Heart right ventricle (tissue), 16 donors: ENCODE data around the gene UTS2. TPM values are rescaled to one million over a fixed set of nuclear protein-coding genes. Genes with fewer than 3 reads are reported as not detected.

ENCODE experiments used
- ATAC-seq, 8 donors: fragments of 200-7000 bp; cut with Tn5 transposase; one replicate each; pipeline ENCODE4 v1.9.1; 2020; ENCODE audit warnings: mild to moderate bottlenecking in 8 of 8, moderate library complexity in 8 of 8, moderate number of reproducible peaks in 1 of 8
- DNase-seq, 2 donors: peaks; one replicate each; pipeline ENCODE4 v3.0.0-alpha.2; 2020
- H3K27ac ChIP-seq, 10 donors: fragments of 200-600 bp; sonication (generic) in 2 of 10; one replicate each; pipeline versions ENCODE4 v1.5.0 to v1.8.0; 2020 to 2022; ENCODE audit warnings: mild to moderate bottlenecking in 3 of 10
- H3K27me3 ChIP-seq, 7 donors: fragments of 200-600 bp; one replicate each; pipeline ENCODE4 v1.8.0; 2021 to 2022; ENCODE audit warnings: mild to moderate bottlenecking in 2 of 7
- H3K36me3 ChIP-seq, 9 donors: fragments of 200-600 bp; sonication (generic) in 1 of 9; one replicate each; pipeline versions ENCODE4 v1.5.0 to v1.8.0; 2020 to 2022; ENCODE audit warnings: mild to moderate bottlenecking in 2 of 9
- H3K4me1 ChIP-seq, 9 donors: fragments of 200-600 bp; sonication (generic) in 1 of 9; one replicate each; pipeline versions ENCODE4 v1.5.0 to v1.8.0; 2020 to 2022; ENCODE audit warnings: mild to moderate bottlenecking in 4 of 9
- H3K4me3 ChIP-seq, 10 donors: fragments of 200-600 bp; sonication (generic) in 2 of 10; one replicate each; pipeline versions ENCODE4 v1.5.0 to v1.8.0; 2020 to 2022; ENCODE audit warnings: mild to moderate bottlenecking in 7 of 10, moderate library complexity in 2 of 10
- H3K9me3 ChIP-seq, 11 donors: fragments of 200-600 bp in 10 of 11; sonication (generic) in 2 of 11; one replicate each; pipeline versions ENCODE4 v1.5.0 to v1.8.0; 2013 to 2022; ENCODE audit warnings: mild to moderate bottlenecking in 2 of 11, control low read depth in 1 of 11, moderate library complexity in 1 of 11
- WGBS, 2 donors: extraction: QIAGEN DNeasy Blood & Tissue Kit; methylation state at CpG; one replicate each; pipeline ENCODE4 v1.1.7; 2013; ENCODE audit warnings: inconsistent platforms in 1 of 2; 5-methylcytosine and 5-hydroxymethylcytosine counted together
- intact Hi-C, 10 donors: fragments of 100-400 bp; cut with DNase I; formaldehyde crosslinking; loops; one replicate each; pipeline versions ENCODE4 v1.11.1 to v1.14.2; 2022
- polyA plus RNA-seq, 2 donors: library from polyadenylated mRNA; stranded (reverse); fragments of 200-250 nt; gene quantifications; one replicate each; pipeline ENCODE4 v1.2.3, GENCODE V29; 2013
- total RNA-seq, 10 donors: library from RNA; stranded (reverse); fragmentation: NEBNext Ultra II Directional in 3 of 10; extraction: Animal tissue kit (Norgen Biotek cat#: 25700) in 3 of 10; gene quantifications; one replicate each; pipeline versions ENCODE4 v1.2.1 to v1.2.4, GENCODE V29; 2021 to 2023
- TF ChIP-seq, protein P1 (sequence below), 9 donors: fragments of 200-600 bp; sonication (generic) in 2 of 9; IDR thresholded peaks; one replicate each; pipeline versions ENCODE4 v1.5.0 to v1.8.0; 2021 to 2022; ENCODE audit warnings: antibody characterized with exemption in 9 of 9, mild to moderate bottlenecking in 5 of 9, moderate library complexity in 1 of 9
- donor health status: Arrhythmogenic right ventricular cardiomyopathy.
- donor health status: ischemic (EF 13 %, LVEDD 7.1; RV severe dilation, severe dysfunction).
- donor health status: healthy with polysubstance abuse.
- donor health status: DM: no; HTN: yes; CAD: no.
- donor health status: DM: no; HTN: no; CAD: no.
- donor health status: ischemic (EF 25% LVEDD 6.9; RV normal size, moderate dysfunction).
- donor health status: ischemic (EF 25% LVEDD 5.7; RV mildly dilated, moderate dysfunction).
- donor health status: healthy.
- donor health status: DM: yes; HTN: yes; CAD: no.
- donor health status: Ischemic cardiomyopathy.
- donor health status: ischemic (EF 35%, LVEDD 5.7; RV mildly dilated, moderate dysfunction).
- donor health status: nonischemic (EF 11% LVEDD 7.7; RV severe dilation, severe dysfunction).
- donor health status: DM: yes; HTN: yes; CAD: no.
- donor health status: PGD.
- donor health status: ischemic (EF 29% LVEDD 5.4; RV normal size, mild dysfunction).
- donor health status: nonischemic (EF 23%, LVEDD 6.1; RV moderate dilation, normal function).

The UTS2 gene
- total and polyA plus RNA-seq, 12 donors = 0.16 TPM; not detected in 11

- Histone ChIP-seq H3K27me3 (peaks cover 0 to 57% (median 38%) of the 10 kb centered on the region in 7 donors), H3K27ac (no peak overlapping the region), H3K4me3 (no peak overlapping the region), H3K36me3 (no peaks in the 10 kb centered on the region), H3K9me3 (no peaks in the 10 kb centered on the region), H3K4me1 (no peaks in the 10 kb centered on the region)
- DNase-seq = no peak
- TF ChIP-seq, protein P1, sequence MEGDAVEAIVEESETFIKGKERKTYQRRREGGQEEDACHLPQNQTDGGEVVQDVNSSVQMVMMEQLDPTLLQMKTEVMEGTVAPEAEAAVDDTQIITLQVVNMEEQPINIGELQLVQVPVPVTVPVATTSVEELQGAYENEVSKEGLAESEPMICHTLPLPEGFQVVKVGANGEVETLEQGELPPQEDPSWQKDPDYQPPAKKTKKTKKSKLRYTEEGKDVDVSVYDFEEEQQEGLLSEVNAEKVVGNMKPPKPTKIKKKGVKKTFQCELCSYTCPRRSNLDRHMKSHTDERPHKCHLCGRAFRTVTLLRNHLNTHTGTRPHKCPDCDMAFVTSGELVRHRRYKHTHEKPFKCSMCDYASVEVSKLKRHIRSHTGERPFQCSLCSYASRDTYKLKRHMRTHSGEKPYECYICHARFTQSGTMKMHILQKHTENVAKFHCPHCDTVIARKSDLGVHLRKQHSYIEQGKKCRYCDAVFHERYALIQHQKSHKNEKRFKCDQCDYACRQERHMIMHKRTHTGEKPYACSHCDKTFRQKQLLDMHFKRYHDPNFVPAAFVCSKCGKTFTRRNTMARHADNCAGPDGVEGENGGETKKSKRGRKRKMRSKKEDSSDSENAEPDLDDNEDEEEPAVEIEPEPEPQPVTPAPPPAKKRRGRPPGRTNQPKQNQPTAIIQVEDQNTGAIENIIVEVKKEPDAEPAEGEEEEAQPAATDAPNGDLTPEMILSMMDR (IDR thresholded peaks at IDR 0.05) = no peak
- WGBS, 2 donors = 65 to 68% methylated on average over 7 of the region's 7 CpGs
- intact Hi-C loops = no loop called here
- no peak for ATAC-seq
These were observed 33.5 kb upstream of the UTS2 start for GRCh38 chr1:7886405-7886745.

DNA sequence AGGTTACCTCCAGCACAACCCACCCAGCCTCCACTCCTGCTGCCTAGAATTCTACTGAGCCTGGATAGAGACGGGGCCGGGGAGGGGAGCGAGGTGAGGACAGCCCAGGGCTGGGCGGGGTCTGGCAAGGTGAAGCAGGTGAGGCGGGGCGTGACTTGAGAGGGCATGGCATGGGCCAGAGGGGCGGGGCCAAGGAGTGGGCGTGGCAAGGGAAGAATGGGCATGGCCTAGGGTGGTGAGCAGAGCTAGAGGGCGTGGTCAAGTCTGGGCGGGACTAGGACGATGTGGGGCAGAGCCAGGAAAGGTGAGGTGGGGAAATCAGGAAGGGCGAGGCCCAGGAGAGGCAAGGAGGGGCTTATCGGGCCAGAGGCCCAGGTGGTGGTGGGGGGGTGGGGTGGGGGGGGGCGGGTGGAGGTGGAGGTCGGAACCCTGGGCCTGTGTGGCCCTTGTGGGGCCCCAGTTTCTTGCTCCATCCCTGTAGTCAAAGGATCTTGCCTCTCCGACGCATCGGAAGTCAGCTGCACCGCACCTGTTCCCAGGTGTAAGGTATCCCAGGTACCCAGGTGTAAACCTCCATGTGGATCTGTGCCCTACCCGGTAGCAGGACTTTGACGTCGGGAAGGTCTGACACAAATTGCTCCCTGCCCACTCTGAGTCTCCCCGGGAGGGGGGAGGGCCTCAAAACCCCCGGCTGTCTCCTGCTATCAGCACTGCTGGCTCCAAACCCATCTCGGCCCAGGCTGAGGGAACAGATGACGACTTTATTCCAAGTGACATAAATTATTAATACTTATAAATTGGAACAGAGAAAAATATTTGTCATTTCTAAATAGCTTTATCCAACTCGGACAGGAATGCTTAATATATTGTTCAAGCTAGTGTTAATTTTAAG lies 32.9 kb upstream of the UTS2 start:
- Histone ChIP-seq H3K27ac (no peak overlapping the region), H3K36me3 (no peaks in the 10 kb centered on the region), H3K4me1 (no peaks in the 10 kb centered on the region), H3K27me3 (peaks cover 0 to 53% (median 36%) of the 10 kb centered on the region in 7 donors), H3K9me3 (no peaks in the 10 kb centered on the region), H3K4me3 (no peak overlapping the region)
- ATAC-seq (no peak), DNase-seq (no peak)
- intact Hi-C loops = no loop called here
- TF ChIP-seq, protein P1 (IDR thresholded peaks at IDR 0.05) = no peak
- 21 to 29% methylated on average over 24 to 26 of the region's 27 CpGs for WGBS, 2 donors

DNA sequence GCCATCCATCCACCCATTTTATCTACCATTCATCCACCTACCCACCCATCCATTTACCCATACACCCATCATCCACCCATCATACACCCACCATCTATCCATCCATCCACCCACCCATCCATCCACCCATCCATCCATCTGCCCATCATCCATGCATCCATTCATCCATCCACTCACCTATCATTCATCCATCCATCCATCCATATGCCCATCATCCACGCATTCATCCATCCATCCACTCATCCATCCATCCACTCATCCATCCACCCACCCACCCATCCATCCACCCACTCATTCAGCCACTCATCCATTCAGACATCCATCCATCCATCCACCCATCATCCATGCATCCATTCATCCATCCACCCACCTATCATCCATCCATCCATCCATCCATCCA lies 31.9 kb upstream of the UTS2 start:
- H3K27ac ChIP-seq = no peak overlapping the region
- no peaks in the 10 kb centered on the region for H3K36me3 ChIP-seq
- 97% methylated on average over 1 of the region's 1 CpG for WGBS, 2 donors
- peaks cover 0 to 43% (median 35%) of the 10 kb centered on the region in 7 donors for H3K27me3 ChIP-seq
- ATAC-seq (no peak), DNase-seq (no peak)
- intact Hi-C loops = no loop called here
- H3K4me3 ChIP-seq = no peak overlapping the region
- no peaks in the 10 kb centered on the region for H3K4me1 ChIP-seq
- TF ChIP-seq, protein P1 (IDR thresholded peaks at IDR 0.05) = no peak
- no peaks in the 10 kb centered on the region for H3K9me3 ChIP-seq

DNA sequence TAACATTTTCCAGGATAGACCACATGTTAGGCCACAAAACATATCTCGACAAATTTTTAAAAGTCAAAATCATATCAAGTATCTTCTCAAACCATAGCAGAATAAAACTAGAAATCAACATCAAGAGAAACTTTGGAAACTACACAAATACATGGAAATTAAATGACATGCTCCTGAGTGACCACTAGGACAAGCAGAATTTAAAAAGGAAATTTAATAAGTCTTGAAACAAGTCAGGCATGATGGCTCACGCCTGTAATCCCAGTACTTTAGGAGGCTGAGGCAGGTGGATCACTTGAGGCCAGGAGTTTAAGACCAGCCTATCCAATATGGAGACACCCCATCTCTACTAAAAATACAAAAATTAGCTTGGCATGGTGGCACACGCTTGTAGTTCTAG lies 26.4 kb upstream of the UTS2 start:
- DNase-seq (no peak), ATAC-seq (no peak)
- Histone ChIP-seq H3K36me3 (no peaks in the 10 kb centered on the region), H3K27ac (no peak overlapping the region), H3K9me3 (peaks cover 0 to 24% (median 11%) of the 10 kb centered on the region in 11 donors), H3K4me3 (no peak overlapping the region), H3K27me3 (peaks cover 0 to 9% (median 0%) of the 10 kb centered on the region in 7 donors), H3K4me1 (no peaks in the 10 kb centered on the region)
- TF ChIP-seq, protein P1 (IDR thresholded peaks at IDR 0.05) = no peak
- 82 to 85% methylated on average over 3 of the region's 3 CpGs for WGBS, 2 donors
- intact Hi-C loops = no loop called here
